ENCODE results near the gene FOSL1.

DNA sequence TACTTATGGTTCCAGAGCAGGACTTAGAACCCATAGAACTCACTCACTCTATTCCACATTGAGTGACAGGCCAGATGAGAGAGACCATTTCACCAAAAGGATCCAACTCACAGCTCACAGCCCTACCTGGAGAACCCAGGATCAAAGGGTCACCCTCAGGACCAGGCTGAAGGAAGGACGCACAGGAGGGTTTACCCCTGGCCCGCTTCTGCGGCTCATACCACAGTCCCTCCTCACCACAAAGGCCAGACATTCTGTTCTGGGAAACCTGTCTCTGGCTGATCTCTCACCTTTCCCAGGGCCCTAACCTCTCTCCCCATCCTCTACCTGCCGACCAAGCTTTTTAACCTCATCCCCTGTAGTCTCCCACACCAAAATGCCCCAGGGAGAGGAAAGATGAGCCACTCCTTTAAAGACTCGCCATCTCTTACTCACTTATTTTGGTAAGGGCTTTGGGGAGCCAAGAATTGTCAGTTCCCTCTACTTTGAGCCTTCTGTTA, 4.7 kb downstream of the FOSL1 start:
- no peak for TF ChIP-seq ELF4 (CRISPR knock-in tag; IDR thresholded peaks at IDR 0.05; ENCODE audit: low read depth)
- no peak for TF ChIP-seq RORB (CRISPR knock-in tag; IDR thresholded peaks at IDR 0.05)
